GM21390 (cell line): ENCODE data around the gene ULK4.
"Not testable (repeated sequence)": the region's sequence is repeated elsewhere in the genome, so short reads cannot be mapped to it uniquely, and the experiment has no call there.

Experiments used
- ATAC-seq: cut with Tn5 transposase; IDR thresholded peaks from one replicate; pipeline ENCODE4 v1.9.1; 2021; ENCODE audit not compliant: unreplicated experiment

Gene ULK4

DNA sequence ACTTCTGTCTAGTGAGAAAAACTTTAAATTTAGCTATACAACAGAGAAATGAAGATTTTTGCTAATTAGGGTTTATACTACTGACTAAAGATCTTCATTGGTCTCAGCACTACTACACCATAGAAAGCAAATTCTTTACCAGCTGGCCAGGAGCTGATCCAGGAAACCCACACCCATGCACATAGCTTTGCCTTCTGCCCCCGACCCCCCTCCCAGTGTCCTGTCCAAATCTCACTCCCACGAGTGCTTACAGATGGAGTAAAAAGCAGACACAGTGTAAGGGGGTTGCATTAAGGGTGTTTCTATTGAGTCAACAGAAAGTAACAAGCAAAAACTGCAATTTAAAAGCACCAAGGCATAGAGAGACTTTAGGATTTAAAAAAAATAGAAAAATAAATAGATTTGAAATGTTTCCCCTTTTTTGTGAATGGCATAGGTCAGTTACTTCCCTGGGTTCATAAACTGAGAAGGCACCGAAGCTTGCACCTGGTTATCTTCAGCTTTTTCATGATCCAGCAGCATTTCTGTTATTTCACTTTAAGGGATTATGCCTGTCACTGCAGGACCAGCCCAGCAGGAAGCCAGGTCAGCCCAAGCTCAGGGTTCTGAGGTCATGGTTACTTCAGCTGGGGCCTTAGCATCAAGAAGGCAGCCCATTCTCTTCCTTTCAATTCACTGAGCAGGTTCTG, 638.3 kb downstream of the ULK4 start:
- no peak for ATAC-seq

DNA sequence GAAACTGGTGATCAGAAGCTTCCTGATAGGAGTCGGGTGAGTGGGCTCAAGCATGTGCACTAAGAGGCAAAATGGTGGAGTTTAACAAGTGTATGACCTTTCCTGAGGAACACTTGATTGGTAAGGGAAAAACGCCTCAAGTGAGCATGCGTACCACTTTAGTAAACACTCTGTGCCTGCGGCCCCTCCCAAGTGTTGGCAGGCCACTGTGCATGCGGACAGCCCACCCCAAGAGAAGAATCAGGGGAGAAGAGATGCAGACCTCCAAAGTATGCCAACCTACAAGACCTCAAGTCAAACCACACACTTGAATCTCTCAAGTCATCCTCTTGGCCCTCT, 640.3 kb downstream of the ULK4 start:
- ATAC-seq, result no peak

DNA sequence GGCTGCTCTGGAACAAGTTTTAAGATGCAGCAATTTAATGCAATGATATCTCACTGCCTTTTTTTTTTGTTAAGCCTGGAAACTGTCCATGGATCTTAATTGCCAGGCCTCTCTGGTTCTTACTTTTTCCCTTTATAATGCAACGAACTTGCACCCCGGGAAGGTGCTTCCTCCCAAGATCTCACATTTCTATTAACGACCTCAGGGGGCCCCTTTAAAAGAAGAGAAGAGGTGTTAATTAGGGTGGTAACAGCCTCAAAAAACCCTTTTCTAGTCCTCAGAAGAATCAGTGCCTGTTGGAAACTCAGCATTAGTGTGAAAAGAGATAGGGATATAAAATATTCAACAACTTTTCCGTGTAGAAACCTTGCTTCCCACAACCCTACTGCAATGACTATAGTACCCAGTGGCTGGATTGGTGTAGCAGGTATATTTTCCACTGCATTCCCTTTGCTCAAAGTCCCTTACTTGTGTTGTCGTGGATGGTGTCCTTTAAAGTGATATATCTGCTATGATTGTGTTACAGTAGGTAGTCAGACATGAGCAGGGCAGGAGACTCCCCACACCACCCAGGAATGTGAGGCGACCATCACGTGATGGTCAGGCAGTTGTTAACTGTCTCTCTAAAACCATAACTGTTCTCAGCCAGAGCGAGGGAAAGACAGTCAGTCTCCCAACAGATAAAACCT, 640.8 kb downstream of the ULK4 start:
- no peak for ATAC-seq

GRCh38 chr3:41318520-41318919, 643.4 kb downstream of the ULK4 start:
- ATAC-seq, result no peak

DNA sequence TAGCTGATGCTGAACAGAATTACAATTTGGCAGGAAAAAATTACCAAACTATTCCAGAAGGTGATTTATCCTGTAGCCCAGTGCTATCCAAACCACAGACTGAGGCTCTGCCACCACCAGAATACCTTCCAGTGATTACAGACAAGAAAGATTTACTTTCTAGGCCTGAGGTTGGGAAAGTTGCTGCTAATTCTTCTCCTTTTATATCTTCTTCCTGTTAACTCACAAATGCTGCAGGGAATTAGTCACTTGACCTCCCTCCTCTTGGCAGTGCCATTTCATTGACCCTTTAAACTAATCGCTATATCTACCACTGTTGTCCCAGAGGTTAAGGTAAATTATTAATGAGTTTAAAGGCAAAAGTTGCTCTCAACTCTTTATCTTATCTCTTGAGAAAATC, 644.2 kb downstream of the ULK4 start:
- ATAC-seq, result no peak

DNA sequence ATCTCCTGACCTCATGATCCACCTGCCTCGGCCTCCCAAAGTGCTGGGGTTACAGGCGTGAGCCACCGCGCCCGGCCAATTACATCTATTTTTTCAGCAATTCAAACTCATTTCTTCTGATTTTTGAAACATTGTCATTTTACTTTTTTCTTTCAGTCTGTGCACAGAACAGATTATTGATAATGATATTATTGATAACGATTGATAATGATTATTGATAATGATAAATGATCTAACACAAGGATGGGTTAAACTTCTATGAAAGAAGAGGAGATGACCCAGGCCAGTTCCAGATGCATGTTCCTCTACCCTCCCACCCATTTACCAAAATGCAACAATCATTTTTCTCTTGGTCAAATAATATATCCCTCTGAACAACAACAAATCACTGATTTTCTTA, 644.6 kb downstream of the ULK4 start:
- ATAC-seq, result no peak

DNA sequence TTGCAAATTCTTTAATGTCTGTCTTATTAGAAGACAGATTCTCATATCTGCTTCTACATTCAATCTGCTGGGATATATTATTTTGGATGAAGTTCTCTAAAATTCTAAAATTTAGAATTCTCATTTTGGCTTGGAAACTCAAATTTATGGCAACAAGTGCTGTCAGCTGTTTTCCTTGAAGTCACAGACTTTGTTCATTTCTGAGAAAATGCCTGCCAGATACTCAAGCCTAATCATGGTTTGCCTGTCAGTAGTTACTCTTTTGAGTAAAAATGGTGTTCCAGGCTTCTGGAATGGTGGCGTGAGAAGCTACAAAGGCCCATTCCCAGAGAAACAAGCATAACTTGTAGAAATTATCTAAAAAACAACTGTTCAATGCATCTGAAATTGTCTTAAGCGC, 646.8 kb downstream of the ULK4 start:
- no peak for ATAC-seq

GRCh38 chr3:41308119-41308518, 653.8 kb downstream of the ULK4 start:
- no peak for ATAC-seq

GRCh38 chr3:41307065-41307464, 654.8 kb downstream of the ULK4 start:
- no peak for ATAC-seq

- ATAC-seq, result no peak
Observed at GRCh38 chr3:41304593-41304992, 657.3 kb downstream of the ULK4 start.

- ATAC-seq, result no peak
Observed at GRCh38 chr3:41302295-41302694, 659.6 kb downstream of the ULK4 start.

DNA sequence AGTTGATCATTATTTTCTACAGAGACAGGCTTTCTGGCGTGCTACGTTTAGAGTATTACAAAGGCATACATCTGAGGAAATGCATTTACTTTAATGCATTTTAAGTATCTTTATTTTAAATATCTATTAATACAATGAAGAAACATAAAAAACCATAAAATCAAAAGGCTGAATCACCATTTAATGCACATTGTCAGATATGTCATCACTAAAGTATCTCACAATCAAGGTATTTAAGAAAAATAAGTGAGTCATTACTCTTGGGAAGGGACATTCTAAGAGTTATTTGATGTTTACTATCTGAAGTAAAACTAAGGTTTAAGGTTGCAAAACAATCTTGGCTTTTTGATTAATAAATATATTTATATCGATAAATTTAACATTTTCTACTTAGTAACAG, 660.4 kb downstream of the ULK4 start:
- no peak for ATAC-seq

GRCh38 chr3:41299036-41299435, 662.9 kb downstream of the ULK4 start:
- no peak for ATAC-seq

DNA sequence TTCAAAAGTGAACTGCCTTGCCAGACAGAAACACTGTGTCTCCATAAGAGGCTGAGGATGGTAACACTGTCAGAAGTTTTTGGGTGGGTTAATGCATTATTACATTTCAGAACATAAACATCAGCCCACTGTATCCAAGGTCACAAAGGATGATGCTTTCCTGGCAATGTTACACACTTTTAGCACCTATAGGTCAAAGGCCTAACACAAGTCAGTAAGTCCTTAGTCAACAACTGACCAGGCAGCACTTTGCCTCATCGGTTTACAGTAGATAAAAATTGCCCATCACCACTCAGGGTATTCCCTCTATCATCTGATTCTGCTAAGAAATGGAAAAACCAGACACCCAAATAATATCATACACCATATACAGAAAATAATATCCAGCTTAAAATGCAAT, 664.2 kb downstream of the ULK4 start:
- ATAC-seq, result no peak

GRCh38 chr3:41296556-41296955, 665.3 kb downstream of the ULK4 start:
- ATAC-seq, result no peak

GRCh38 chr3:41295740-41296139, 666.2 kb downstream of the ULK4 start:
- ATAC-seq, result no peak

DNA sequence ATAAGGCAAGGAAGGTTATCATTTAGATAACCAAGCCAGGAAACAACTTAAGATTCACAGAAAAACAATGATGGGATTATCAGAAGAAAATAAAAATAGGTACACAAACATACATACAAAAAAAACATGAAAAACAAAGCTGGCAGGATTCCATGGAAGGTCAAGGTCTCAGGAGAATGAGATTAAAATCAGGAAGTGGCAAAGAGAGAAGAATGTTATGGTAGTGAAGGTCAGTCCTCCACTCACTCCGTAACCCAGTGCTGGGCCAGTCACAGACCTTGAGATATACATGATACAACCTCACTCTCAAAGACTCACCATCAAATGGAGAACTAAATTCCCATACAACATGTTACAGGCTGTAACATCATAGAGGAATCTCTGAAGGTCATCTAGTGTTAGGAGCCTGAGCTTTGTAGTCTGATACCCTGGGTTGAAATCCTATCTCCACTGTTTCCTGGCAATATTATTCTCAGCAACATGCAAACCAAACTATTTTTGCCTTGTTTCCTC, 668.7 kb downstream of the ULK4 start:
- ATAC-seq, result no peak

DNA sequence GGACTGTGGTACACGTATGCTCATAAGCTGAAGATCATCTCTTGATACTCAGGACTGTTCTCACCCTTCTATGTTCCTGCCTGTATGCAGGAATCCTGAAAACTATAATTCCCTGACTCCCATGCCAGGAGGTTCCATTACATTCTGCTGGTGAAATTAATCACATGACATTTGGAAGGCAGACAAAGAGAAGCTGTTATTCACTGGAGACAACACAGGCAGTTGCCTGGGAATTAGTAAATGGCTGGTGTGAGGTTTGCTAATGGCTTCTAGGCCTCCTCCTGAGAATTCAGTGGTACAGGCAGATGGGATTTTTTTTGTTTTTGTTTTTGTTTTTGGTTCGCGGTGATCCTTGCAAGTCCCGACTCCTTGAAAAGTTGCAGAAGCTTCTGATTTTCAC, 671.2 kb downstream of the ULK4 start:
- no peak for ATAC-seq

DNA sequence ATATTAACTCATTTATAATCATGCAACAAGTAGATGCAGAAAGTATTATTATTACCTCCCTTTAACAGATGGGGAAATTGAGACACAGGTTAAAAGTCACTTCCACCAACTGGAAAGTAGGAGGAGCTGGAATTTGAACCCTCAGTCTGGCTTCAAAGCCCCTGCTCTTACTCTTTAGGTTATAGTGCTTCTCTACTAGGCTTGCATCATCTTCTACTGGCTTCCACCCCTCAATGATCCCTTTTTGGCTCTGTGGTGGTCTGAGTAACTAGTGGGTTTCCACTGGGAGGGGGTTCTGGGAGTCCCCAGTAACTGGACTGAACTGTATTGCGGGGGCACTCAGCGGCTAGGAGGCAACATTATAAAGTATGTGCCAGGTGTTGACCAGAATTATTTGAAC, 671.6 kb downstream of the ULK4 start:
- no peak for ATAC-seq

DNA sequence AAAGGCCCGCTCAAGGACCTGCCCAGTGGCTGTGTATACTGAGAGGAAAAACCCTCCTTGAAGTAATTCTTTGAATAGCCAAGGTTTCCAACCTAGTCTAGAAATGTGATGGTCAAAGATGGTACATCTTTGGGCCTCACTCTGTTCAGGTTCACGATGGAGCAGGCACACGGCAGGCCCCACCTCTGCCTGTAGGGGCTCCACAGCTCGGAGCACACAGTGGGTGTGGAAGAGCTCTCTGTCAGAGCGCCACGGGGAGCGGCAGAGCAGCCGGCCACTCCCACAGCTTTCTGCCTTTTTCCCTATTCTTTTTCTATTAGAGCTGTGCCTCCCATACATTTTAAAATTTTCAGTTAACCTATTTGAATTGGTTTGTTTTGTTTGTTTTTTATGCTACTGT, 673.1 kb downstream of the ULK4 start:
- ATAC-seq, result no peak

DNA sequence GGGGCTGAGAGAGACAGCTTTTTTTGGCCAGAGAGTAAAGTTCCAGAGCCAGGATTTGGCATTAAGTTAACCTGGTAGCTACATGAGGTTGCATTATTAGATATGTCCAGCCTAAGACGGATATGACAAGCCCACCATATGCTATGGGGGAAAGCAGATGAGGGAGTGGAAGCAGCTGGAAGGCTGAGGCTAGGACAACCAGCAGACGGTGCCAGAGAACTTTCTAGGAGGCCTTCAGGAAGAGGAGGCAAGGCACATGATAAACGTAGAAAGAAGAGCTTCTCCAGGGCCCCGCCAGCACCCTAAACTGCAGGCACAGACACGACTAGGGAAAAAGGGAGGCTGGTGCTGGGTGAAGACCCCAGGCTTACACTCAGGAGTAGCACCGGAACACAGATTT, 675.6 kb downstream of the ULK4 start:
- no peak for ATAC-seq

DNA sequence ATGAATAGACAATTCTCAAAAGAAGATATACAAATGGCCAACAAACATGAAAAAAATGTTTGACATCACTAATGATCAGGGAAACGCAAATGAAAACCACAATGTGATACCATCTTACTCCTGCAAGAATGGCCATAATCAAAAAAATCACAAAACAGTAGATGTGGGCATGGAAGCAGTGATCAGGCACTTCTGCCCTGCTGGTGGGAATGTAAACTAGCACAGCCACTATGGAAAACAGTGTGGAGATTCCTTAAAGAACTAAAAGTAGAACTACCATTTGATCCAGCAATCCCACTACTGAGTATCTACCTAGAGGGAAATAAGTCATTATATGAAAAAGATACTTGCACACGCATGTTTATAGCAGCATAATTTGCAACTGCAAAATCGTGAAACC, 677.0 kb downstream of the ULK4 start:
- ATAC-seq, result not testable (repeated sequence)
